CMK (cell line): ENCODE data around the gene LRRC75A.
"Not testable (repeated sequence)": the region's sequence is repeated elsewhere in the genome, so short reads cannot be mapped to it uniquely, and the experiment has no call there.

Source experiments
- DNase-seq: peaks from one replicate; pipeline ENCODE4 v3.0.0-alpha.2; 2010; ENCODE audit warnings: low read depth

LRRC75A gene

GRCh38 chr17:16450028-16450427 is 42.0 kb downstream of the LRRC75A start:
- no peak for DNase-seq

GRCh38 chr17:16449121-16449570 is 42.8 kb downstream of the LRRC75A start:
- DNase-seq, result no peak

- no peak for DNase-seq
Observed at GRCh38 chr17:16448490-16448889, 43.5 kb downstream of the LRRC75A start.

- no peak for DNase-seq
Observed at GRCh38 chr17:16447676-16448075, 44.3 kb downstream of the LRRC75A start.

- no peak for DNase-seq
Observed at GRCh38 chr17:16446338-16446983, 45.5 kb downstream of the LRRC75A start.

GRCh38 chr17:16444258-16444886 is 47.6 kb downstream of the LRRC75A start:
- no peak for DNase-seq

- no peak for DNase-seq
Observed at GRCh38 chr17:16443511-16444257, 48.3 kb downstream of the LRRC75A start.

GRCh38 chr17:16442594-16443510 is 49.1 kb downstream of the LRRC75A start:
- DNase-seq, result no peak

- no peak for DNase-seq
Observed at GRCh38 chr17:16442141-16442540, 49.9 kb downstream of the LRRC75A start.

GRCh38 chr17:16440901-16441629 is 50.9 kb downstream of the LRRC75A start:
- DNase-seq, result no peak

GRCh38 chr17:16440354-16440753 is 51.6 kb downstream of the LRRC75A start:
- DNase-seq, result not testable (repeated sequence)

- no peak for DNase-seq
Observed at GRCh38 chr17:16439811-16440351, 52.1 kb downstream of the LRRC75A start.

- DNase-seq, result no peak
Observed at GRCh38 chr17:16439303-16439791, 52.6 kb downstream of the LRRC75A start.

GRCh38 chr17:16438557-16439302 is 53.3 kb downstream of the LRRC75A start:
- peak; percentile 100 for DNase-seq

- DNase-seq, result no peak
Observed at GRCh38 chr17:16438173-16438556, 53.8 kb downstream of the LRRC75A start.

GRCh38 chr17:16437083-16437482 is 54.9 kb downstream of the LRRC75A start:
- no peak for DNase-seq

GRCh38 chr17:16435925-16436886 is 55.8 kb downstream of the LRRC75A start:
- DNase-seq, result no peak

GRCh38 chr17:16434662-16435061 is 57.3 kb downstream of the LRRC75A start:
- no peak for DNase-seq

GRCh38 chr17:16433514-16433913 is 58.5 kb downstream of the LRRC75A start:
- DNase-seq, result no peak
